Upper lobe of left lung (tissue), 4 donors: ENCODE measurements around the gene SLC4A8.

ENCODE experiments used
- CTCF ChIP-seq, 6 experiments: fragments of 450-650 bp in 4 of 6; fragments of 200-600 bp in 2 of 6; sonication (generic) in 2 of 6; IDR thresholded peaks; one replicate each; pipeline ENCODE4 v1.5.1; 2016 to 2019; ENCODE audit warnings: antibody characterized with exemption in 6 of 6
- EP300 ChIP-seq, 4 donors: sonication (generic); formaldehyde crosslinking; IDR thresholded peaks; one replicate each; pipeline ENCODE4 v1.5.1; 2017; ENCODE audit warnings: antibody characterized with exemption in 4 of 4, control low read depth in 2 of 4
- POLR2A ChIP-seq, 4 donors: fragments of 450-650 bp; IDR thresholded peaks; one replicate each; pipeline ENCODE4 v1.5.1; 2016 to 2017; ENCODE audit warnings: antibody characterized with exemption in 4 of 4, mild to moderate bottlenecking in 2 of 4

- TF ChIP-seq CTCF (IDR thresholded peaks at IDR 0.05) (no peak), POLR2A (IDR thresholded peaks at IDR 0.05) (no peak), EP300 (IDR thresholded peaks at IDR 0.05) (no peak)
These were observed 106.8 kb downstream of the SLC4A8 start for GRCh38 chr12:51531284-51531977.
